NCI-H526 (cell line): ENCODE results near the gene SNX30.

Experiments used
- DNase-seq, 2 experiments: peaks; one replicate each; lab custom pipeline; 2025; lab: John Stamatoyannopoulos, UW

The SNX30 gene

DNA sequence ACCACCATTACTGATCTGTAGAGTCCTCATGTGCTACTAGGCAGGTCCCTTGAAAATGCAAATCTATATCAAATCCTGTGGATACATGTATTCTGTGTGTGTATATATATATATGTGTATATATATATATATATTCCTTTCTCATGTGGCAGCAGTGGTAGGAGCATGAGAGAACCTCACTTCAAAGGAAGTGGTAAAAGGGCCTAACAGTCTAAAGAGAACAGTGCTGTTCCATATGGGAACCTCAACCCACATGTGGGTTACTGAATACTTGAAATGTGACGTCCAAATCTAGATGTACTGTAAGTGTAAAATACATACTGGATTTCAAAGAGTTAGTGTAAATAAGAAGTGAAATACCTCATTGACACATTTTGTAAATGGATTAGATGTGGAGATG lies 134.8 kb downstream of the SNX30 start:
- no peak for DNase-seq

DNA sequence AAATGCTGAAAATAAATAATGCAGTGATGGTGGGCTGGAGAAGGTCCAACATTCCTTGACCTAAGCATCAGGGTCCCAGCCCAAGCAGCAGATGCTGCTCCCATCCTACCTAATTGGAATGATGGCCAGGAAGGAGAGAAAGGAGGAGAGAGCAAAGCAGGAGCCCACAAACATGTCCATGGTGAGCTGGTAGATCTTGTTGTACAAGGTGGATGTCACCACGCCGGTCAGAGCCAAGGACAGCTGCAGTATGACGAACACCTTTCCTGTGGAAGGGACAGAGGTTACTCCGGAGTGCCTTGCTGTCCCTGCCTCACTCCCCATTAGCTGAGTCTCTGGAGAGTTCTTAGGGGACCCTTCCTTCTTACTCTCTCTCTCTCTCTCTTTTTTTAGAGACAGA lies 135.8 kb downstream of the SNX30 start:
- DNase-seq, result no peak

DNA sequence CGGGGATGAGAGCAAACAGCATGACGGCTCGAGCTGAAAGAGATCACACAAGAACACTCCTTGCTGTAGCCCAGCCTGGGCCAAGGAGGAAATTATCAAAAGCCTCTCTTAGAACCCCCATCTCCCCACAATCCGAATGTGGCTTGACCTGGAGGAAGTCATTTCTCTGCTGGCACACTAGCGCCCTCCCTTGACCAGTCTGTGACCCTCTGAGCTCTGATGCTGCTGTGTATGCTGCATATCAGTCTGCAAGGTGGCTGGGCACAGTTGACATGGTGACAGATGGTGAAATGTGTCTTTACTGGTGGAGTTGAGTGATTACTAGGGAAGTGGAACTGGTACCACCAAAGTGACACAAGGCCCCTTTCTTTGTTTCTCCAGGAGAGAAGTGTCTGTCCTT lies 136.8 kb downstream of the SNX30 start:
- no peak for DNase-seq

DNA sequence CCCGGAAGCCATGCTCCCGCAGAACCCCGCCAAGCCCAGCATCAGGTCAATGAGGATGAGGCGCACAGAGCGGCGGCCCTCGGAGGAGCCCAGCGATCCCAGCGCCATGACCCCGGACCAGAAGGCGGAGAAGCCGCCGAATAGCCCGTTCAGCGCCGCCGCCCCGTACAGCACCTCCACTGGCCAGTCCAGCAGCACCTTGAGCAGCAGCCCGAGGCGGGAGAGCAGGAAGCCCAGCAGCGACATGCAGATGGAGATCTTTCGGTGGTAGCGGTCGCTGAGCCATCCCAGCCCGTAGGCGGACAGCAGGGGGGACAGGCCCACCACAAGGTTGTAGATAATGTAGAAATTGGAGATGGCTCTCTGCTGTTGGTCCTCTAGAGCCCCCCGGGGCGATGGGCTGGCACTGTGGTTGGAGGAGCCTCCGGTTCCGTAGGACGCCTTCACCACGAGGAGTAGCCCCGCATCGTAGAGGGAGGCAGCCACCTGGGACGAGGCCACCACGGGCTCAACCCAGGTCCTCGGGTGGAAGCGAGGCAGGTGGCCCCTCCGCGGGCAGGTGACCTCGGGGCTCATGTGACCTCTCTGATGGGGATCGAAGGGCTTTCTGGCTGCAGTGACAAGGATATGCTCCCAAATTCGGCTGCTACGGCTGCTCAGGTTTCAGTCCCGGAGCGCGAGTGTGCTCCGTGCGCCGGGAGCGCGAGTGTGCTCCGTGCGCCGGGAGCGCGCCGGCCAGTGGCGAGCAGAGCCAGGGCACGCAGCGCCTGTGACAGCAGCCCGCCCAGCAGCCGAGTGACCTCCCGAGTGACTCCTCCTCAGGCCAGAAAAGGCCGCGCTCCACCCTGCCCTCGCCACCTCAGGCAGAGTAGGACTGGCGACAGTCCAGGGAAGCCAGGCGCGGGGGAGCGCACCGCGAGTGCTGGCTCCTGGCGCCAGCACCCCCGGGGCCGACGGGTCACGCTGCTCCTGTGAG lies 139.8 kb downstream of the SNX30 start, which contains the start of gene SLC46A2:
SLC46A2 (minus strand) TSS at position 771 of the 976 bp plus-strand sequence; CDS start at position 576, 195 bp downstream.
- no peak for DNase-seq

DNA sequence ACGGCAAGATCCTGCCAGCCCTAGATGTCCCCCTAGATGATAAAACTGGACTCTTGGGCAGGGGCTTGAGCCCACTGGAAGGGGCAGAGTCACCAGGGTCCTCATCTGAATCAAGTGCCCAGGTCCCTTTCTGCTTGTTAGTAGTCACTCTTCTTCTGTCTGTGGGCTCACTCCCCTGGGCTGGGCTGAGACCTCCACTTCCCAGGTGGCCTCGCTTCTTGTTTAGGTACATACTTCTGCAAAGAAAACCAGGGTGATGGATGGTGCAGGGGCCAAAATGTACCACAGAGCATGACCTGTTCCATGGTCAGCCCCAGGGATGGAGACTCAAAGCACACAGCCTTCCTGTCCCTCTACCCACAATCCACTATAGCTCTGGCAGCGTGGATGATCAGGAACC lies 141.0 kb downstream of the SNX30 start:
- DNase-seq, result no peak

DNA sequence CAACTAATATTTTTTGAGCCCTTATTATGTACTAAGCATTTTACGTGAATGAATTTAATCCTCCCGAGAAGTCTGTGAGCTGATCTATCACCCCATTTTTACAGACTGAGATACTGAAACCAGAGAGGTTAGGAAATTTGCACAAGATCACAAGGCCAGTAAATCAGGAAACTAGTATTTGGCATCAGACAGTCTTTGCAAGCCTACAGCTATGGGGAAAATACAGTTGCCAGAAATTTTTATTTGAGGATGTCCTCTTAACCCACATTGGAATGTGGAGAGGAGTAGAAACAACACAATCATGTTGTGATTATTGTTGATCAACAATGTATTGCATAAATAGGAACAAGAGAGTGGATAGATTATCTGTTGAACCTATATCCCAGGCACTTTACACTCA lies 142.4 kb downstream of the SNX30 start:
- DNase-seq, result no peak

DNA sequence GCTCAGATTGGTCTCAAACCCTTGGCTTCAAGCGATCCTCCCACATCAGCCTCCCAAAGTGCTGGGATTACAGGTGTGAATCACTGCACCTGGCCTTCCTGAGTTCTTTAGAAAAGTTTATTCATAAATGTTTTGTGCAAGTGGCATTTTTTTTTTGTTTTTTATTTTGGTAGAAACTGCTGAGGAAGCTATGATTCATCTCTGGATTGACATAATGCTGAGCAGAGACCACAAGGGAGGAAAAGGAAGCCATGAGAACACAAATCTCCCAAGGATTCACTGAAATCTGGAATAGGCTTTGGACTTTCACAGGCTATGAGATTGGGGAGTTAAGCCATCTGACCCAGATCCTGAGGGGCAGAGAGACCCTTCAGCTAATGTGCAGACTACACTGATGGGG lies 143.5 kb downstream of the SNX30 start:
- no peak for DNase-seq

DNA sequence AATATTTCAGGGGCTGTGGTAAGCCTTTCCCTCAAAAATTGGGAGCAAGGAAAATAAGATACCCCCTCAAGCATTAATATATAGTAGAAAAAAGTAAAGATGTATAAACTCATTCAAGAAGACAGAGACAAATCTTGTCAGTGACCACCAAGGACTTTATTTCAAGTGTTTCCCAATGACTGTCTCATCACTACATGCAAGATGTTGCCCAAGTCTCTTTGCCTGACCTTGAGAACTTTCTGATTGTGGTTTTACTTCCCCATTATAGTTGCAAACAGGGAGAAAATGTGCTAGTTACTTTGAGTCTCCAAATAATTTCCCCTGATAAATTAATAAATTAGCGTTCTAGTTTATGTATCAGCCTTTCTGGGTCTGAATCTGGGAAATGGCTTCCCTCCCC lies 144.1 kb downstream of the SNX30 start:
- no peak for DNase-seq

DNA sequence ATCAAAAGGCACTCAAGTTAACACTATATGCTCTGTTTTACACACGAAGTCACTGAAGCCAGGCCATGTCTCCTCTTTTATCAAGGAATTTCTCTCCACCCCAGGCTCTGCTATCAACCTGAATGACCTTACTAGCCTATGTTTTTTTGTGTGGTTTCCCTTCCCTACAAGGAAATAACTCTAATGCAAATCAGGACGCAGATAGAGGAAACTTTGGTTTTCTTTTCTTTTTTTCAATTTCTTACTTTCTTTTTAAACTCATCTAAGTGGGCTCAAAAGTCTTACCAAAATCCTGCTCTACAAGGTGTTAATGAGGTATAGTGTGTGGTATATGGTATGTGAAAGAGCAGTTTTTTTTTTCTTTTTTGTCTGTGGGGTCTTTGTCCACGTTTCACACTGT lies 145.6 kb downstream of the SNX30 start:
- DNase-seq, result no peak

DNA sequence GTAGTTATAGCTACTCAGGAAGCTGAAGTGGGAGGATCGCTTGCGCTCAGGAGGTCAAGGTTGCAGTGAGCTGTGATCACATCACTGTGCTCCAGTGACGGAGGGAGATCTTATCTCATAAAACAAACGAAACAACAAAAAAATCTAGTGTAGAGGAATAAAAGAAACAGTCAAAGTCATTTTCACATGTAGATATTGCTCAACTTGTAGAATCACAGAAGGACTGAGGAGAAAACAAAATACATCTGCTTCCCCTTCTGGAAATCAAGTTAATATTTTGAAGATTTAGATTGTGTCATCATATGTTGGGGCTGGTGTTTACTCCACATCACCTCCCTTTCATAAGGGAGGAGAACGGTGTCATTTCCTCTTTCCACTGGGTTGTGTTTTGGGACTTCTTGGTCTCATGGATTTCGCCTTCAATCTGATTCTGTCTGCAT lies 148.3 kb downstream of the SNX30 start:
- DNase-seq, result no peak

DNA sequence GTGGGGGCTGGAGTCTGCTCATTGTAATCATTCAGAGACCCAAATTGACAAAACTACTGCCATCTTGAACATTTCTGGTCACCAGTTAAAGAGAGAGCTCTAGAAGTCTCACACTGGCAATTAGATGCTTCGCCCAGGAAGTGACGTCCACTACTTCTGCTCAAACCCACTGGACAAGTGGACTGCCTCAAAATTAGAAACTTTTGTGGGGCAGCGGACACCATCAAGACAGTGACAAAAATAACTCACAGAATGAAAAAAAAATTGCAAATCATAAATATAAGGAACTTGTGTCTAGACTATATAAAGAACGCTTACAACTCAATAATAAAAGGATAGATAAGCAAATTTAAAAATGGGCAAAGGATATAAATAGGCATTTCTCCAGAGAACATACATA lies 149.9 kb downstream of the SNX30 start:
- no peak for DNase-seq

DNA sequence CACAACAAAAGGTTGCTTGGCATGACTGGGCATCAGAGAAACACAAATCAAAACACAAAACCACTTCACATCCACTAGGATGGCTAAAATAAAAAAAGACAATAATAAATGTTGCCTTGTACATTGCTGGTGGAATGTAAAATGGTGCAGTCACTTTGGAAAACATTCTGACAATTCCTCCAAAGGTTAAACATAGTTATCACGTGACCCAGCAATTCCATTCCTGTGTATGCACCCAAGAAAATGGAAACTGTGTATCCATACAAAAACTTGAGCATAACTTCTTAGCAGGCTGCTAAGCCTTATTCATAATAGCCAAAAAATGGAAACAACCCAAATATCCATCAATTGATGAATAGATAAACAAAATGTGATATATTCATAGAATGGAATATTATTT lies 150.3 kb downstream of the SNX30 start:
- DNase-seq, result no peak

DNA sequence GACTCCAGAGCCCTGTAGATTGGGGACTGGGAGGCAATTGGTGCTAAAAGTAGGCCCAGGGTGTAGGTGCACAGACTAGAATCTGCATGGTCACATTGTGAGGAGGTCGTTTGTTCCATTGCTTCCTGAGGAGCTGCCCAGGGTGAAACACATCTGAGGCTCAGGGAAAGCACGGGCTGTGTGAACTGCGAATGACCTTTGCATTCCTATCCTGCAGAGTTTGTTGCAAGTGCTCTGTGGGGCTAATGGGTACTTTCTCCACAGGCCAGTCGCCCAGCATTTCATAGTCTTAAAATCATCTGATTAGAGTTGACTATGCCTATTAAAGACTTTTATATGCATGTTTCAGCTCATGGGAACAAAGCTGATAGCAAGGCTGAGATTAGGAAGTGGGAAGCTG lies 154.5 kb downstream of the SNX30 start:
- DNase-seq, result no peak

DNA sequence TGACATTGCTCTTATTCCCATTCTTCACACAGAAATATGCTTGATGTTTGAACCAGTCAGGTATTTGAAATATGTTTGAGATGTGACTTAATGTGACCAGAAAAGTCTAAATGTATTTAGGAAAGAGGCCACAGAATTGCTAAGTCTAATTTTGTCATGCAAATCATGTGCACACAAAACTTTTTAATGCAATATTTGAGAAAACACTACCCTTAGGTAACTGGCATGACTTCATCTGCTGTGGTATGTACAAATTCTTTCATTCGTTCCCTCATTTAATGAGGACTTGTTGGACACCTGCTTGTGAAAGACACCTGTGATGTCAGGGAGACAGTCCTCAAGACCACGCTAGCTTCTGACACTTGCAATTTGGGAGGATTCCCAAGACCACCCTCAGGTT lies 161.2 kb downstream of the SNX30 start:
- no peak for DNase-seq

DNA sequence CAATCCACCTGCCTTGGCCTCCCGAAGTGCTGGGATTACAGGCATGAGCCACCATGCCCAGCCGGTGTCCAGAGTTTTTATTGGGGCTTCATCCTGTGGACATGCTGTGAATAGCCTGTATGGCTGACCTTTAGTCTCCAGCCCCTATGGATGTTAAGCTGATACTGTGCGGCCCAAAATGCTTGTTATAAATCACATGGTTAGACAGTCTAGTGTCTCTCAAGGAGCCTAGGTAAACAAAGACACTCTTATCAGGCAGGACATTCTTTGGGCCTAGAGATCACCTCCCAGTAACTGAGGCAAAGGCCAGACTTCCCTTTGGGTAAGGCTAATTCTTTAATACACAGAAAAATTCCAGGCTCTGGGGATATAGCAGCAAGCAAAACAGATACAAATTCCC lies 162.1 kb downstream of the SNX30 start:
- no peak for DNase-seq

DNA sequence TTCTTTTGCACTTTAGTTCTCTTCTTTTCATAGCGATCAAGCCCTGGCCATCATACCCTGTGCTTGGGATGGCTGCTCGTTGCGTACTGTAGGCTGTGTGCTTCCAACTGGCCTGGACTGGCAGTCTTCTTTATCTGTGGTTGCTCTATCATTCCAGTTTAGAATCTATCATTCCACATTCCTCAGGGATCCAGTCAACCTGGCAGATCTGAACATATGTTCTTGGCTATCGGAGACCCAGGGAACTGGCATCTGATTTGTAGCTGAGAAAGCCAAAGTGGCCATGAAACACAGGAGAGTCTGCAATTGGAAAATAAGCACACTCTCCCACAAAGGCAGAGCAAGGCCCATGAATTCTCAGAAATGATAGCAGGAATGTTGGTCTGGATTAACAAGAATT lies 162.8 kb downstream of the SNX30 start:
- DNase-seq, result no peak

DNA sequence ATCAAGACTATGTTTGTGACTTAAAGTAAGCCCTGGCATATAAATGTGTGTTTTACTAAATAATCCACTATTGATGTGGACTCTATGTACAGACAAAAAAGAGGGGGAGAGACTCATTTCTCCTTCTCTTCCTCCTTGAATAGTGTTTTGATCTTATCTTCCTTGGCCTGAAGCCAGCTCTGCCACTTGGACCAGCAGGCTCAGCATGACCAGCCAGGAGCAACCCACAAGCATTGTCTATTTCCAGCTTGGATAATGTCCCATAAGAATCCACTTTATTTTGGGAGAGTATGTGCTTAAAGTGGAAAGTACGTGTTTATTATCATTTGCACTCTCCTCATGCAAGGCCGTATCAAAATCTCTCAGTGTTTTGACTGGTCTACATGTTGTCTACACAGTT lies 164.0 kb downstream of the SNX30 start:
- no peak for DNase-seq

DNA sequence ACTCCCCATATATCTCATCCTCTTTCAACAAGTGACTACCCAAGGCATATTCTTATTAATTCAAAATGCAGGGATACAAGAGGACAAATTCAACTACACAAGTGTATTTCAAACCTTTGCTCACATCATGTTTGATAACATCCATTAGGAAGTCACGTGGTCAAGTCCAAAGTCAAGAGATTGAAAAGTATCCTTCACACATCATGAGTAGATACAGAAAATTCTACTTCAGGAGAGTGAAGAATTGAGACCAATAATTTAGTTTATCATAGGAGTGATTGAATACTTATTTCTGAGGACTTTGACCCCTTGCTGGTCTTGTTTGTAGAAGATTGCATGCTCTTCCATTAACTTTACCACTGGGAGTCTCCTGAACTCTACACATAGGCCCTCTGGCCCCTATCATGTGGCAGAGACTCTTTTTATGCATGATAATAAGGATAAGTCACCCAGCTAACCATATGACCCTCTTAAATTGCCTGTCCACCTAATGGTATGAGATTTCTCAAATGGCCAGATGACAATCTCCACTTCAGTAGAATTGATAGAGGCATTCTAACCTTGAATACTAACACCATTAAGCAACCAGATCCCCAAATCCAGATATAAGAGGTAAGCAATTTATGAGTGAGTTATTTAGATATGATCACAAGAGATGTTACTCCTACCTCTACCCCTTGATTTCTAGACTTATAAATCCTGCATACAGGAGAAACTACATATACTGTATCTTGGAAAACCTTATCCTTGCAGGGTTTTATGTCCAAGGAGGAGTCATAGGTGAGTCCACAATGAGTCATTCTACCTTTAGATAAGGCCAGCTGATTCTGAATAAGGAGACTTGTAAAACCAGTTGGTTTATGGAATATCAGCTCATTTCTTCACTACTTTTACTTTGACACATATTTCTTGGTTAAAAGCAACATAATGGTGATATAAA lies 166.8 kb downstream of the SNX30 start:
- no peak for DNase-seq

DNA sequence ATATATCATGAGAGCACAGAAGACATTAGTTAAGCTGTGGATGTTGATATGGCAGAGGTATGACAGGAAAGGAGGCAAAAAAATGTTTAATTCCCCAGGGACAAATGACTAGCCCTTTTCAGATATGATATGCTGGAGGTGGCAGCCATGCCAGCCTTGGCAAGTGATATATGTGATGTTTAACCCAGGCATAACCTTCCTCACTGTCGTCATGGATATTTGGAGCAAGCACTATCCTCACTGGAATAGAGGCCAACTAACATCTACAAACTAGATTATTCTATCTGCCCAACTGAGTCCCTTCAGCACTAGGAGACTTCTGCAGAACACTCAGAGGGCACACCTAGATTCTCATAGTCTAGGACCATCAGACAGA lies 167.4 kb downstream of the SNX30 start:
- no peak for DNase-seq

DNA sequence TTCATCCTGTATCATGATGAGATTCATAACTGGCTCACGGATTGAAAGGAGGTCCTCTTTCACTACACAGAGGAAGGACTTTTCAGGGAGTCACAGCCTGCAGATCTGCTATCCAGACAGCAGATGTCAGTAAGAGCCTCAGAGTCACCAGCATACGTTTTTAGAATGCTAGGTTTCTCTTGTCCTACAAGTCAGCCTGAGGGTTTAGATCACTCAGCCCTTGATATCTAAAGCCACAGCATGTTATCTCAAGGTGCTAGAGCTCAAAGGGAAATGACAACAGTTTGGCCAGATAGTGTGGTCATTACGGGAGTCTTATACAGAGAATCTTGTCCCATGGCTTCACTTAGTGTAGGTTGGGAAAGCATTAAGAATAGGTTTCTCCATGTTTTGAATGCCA lies 171.0 kb downstream of the SNX30 start:
- DNase-seq, result peak; percentile 9 to 40
